Effector CD8-positive, alpha-beta T cell (primary cell): ENCODE results near the gene CRHR2.

Experiments used
- DNase-seq: peaks from one replicate; lab custom pipeline; 2025; lab: John Stamatoyannopoulos, UW

The CRHR2 gene

GRCh38 chr7:30679664-30680063, 2.6 kb downstream of the CRHR2 start:
- DNase-seq, result no peak

GRCh38 chr7:30678805-30679204, 3.5 kb downstream of the CRHR2 start:
- no peak for DNase-seq

GRCh38 chr7:30674876-30675275, 7.4 kb downstream of the CRHR2 start:
- no peak for DNase-seq

- DNase-seq, result no peak
These were observed 7.8 kb downstream of the CRHR2 start for GRCh38 chr7:30674420-30674819.

GRCh38 chr7:30671793-30672465, 10.3 kb downstream of the CRHR2 start:
- DNase-seq, result no peak

- no peak for DNase-seq
These were observed 14.2 kb downstream of the CRHR2 start for GRCh38 chr7:30668102-30668501.

GRCh38 chr7:30667172-30667571, 15.1 kb downstream of the CRHR2 start:
- no peak for DNase-seq

GRCh38 chr7:30665449-30665848, 16.8 kb downstream of the CRHR2 start:
- no peak for DNase-seq

- DNase-seq, result no peak
These were observed 17.2 kb downstream of the CRHR2 start for GRCh38 chr7:30665043-30665442.

- no peak for DNase-seq
These were observed 17.9 kb downstream of the CRHR2 start for GRCh38 chr7:30664184-30664885.

GRCh38 chr7:30663414-30663813, 18.8 kb downstream of the CRHR2 start:
- DNase-seq, result no peak

- no peak for DNase-seq
These were observed 19.8 kb downstream of the CRHR2 start for GRCh38 chr7:30662431-30662939.

GRCh38 chr7:30661926-30662325, 20.3 kb downstream of the CRHR2 start:
- no peak for DNase-seq

- DNase-seq, result no peak
These were observed 21.7 kb downstream of the CRHR2 start for GRCh38 chr7:30660331-30661255.

GRCh38 chr7:30659312-30659711, 22.9 kb downstream of the CRHR2 start:
- DNase-seq, result no peak

GRCh38 chr7:30658479-30659074, 23.7 kb downstream of the CRHR2 start:
- no peak for DNase-seq

GRCh38 chr7:30657131-30657530, 25.1 kb downstream of the CRHR2 start:
- no peak for DNase-seq

- DNase-seq, result no peak
These were observed 26.0 kb downstream of the CRHR2 start for GRCh38 chr7:30656006-30656957.

- no peak for DNase-seq
These were observed 26.9 kb downstream of the CRHR2 start for GRCh38 chr7:30655096-30655970.
